HCT116 (cell line): ENCODE measurements around the gene ZNF746. TPM values are rescaled to one million over a fixed set of nuclear protein-coding genes. Genes with fewer than 3 reads are reported as not detected.

ENCODE experiments used
- ATAC-seq: fragments of 200-7000 bp; cut with Tn5 transposase; 2 replicates; pipeline ENCODE4 v1.9.1; 2020; ENCODE audit warnings: mild to moderate bottlenecking, moderate library complexity
- BruUV-seq: library from RNA; stranded (reverse); fragments of 400-500 nt; replicated peaks from 2 replicates; lab custom pipeline; 2021; lab: Mats Ljungman, UMichigan
- CTCF ChIA-PET: fragments of 300-600 bp; sonication (Branson Sonifier 250); formaldehyde crosslinking; loops from one replicate; lab custom pipeline; 2021; ENCODE audit warnings: antibody characterized with exemption; lab: Charles Lee
- POLR2A ChIA-PET: fragments of 300-600, 350-600 bp; sonication (Branson Sonifier 250); formaldehyde crosslinking; loops from one replicate; lab custom pipeline; 2021; ENCODE audit warnings: antibody characterized with exemption; lab: Charles Lee
- RAD21 ChIA-PET, 2 experiments: fragments of 300-600 bp; sonication (Branson Sonifier 250); formaldehyde crosslinking; loops; one replicate each; lab custom pipeline; 2023; ENCODE audit warnings: low total read pairs in 2 of 2; ENCODE audit not compliant: uncharacterized antibody in 2 of 2, unreplicated experiment in 2 of 2, low non-redundant PET in 1 of 2; lab: Charles Lee
- DNase-seq: peaks from one replicate; pipeline ENCODE4 v3.0.0-alpha.2; 2010; ENCODE audit warnings: low read depth, low spot score
- H2AFZ ChIP-seq: fragments of 200-600 bp; shearing (Covaris generic), sonication (generic); 2 replicates; pipeline ENCODE4 v1.6.1; 2017; ENCODE audit warnings: low read depth, mixed run types, mixed read lengths, antibody characterized with exemption, low read length; ENCODE audit not compliant: poor library complexity, severe bottlenecking
- H3K27ac ChIP-seq: 2 replicates; pipeline ENCODE4 v1.5.1; 2012; ENCODE audit warnings: low read depth, low read length
- H3K27me3 ChIP-seq: fragments of 200-600 bp; sonication (generic); 2 replicates; pipeline ENCODE4 v1.6.1; 2016; ENCODE audit warnings: mixed run types, low read length, mixed read lengths; ENCODE audit not compliant: insufficient read depth
- H3K36me3 ChIP-seq, 2 experiments: fragments of 200-500 bp in 1 of 2; fragments of 200-600 bp in 1 of 2; sonication (Bioruptor generic) in 1 of 2; sonication (generic) in 1 of 2; 2 replicates each; pipeline versions ENCODE4 v1.5.1 to v1.6.1; 2014 to 2016; ENCODE audit warnings: low read length in 2 of 2, inconsistent platforms in 1 of 2, mixed read lengths in 1 of 2, mixed run types in 1 of 2; ENCODE audit not compliant: insufficient read depth in 2 of 2, control insufficient read depth in 1 of 2
- H3K4me1 ChIP-seq, 2 experiments: fragments of 200-600 bp in 1 of 2; sonication (generic) in 1 of 2; 2 replicates each; pipeline versions ENCODE4 v1.5.1 to v1.6.1; 2012 to 2017; ENCODE audit warnings: low read length in 2 of 2, inconsistent platforms in 1 of 2, mild to moderate bottlenecking in 1 of 2, mixed read lengths in 1 of 2, mixed run types in 1 of 2, moderate library complexity in 1 of 2; ENCODE audit not compliant: insufficient read depth in 2 of 2, control insufficient read depth in 1 of 2
- H3K4me2 ChIP-seq: fragments of 200-600 bp; sonication (generic); 2 replicates; pipeline ENCODE4 v1.6.1; 2017; ENCODE audit warnings: mixed run types, low read length, mixed read lengths
- H3K4me3 ChIP-seq, 2 experiments: fragments of 200-600 bp in 1 of 2; sonication (generic) in 1 of 2; replicated peaks in 1 of 2; 2 replicates each; pipeline ENCODE4 v1.5.1; 2011 to 2016; ENCODE audit warnings: low read length in 2 of 2, control low read depth in 1 of 2, low read depth in 1 of 2, mild to moderate bottlenecking in 1 of 2, mixed read lengths in 1 of 2, mixed run types in 1 of 2
- H3K79me2 ChIP-seq: fragments of 200-600 bp; sonication (generic); 2 replicates; pipeline ENCODE4 v1.6.1; 2017; ENCODE audit warnings: mild to moderate bottlenecking, mixed run types, low read length, moderate library complexity, mixed read lengths; ENCODE audit not compliant: insufficient read depth
- H3K9ac ChIP-seq: fragments of 200-600 bp; sonication (generic); 2 replicates; pipeline ENCODE4 v1.6.1; 2016; ENCODE audit warnings: low read length, mixed read lengths
- H3K9me2 ChIP-seq: fragments of 200-600 bp; sonication (generic), shearing (Covaris generic); 2 replicates; pipeline ENCODE4 v1.6.1; 2017; ENCODE audit warnings: mixed run types, mild to moderate bottlenecking, moderate library complexity; ENCODE audit not compliant: insufficient read depth
- H3K9me3 ChIP-seq, 2 experiments: fragments of 200-500 bp in 1 of 2; fragments of 200-600 bp in 1 of 2; sonication (Bioruptor generic) in 1 of 2; sonication (generic) in 1 of 2; 2 replicates each; pipeline ENCODE4 v1.6.1; 2014 to 2017; ENCODE audit warnings: low read length in 2 of 2, mixed read lengths in 2 of 2, inconsistent platforms in 1 of 2, low read depth in 1 of 2, mild to moderate bottlenecking in 1 of 2, mixed run types in 1 of 2, moderate library complexity in 1 of 2; ENCODE audit not compliant: control insufficient read depth in 1 of 2, insufficient read depth in 1 of 2
- H4K20me1 ChIP-seq: fragments of 200-600 bp; sonication (generic), shearing (Covaris generic); 2 replicates; pipeline ENCODE4 v1.6.1; 2017; ENCODE audit warnings: mixed run types, mild to moderate bottlenecking, moderate library complexity; ENCODE audit not compliant: insufficient read depth
- CBX3 ChIP-seq: IDR thresholded peaks from 2 replicates; pipeline ENCODE4 v1.6.1; 2012; ENCODE audit warnings: low read depth
- CEBPB ChIP-seq: IDR thresholded peaks from 2 replicates; pipeline ENCODE4 v1.6.1; 2012; ENCODE audit warnings: low read depth
- EGR1 ChIP-seq: IDR thresholded peaks from 2 replicates; pipeline ENCODE4 v1.6.1; 2012; ENCODE audit warnings: low read depth
- ELF1 ChIP-seq: IDR thresholded peaks from 2 replicates; pipeline ENCODE4 v1.6.1; 2012; ENCODE audit warnings: low read depth, borderline replicate concordance
- EZH2phosphoT487 ChIP-seq: fragments of 200-600 bp; IDR thresholded peaks from 2 replicates; pipeline ENCODE4 v1.6.1; 2018; ENCODE audit warnings: antibody characterized with exemption, borderline replicate concordance
- JUND ChIP-seq: IDR thresholded peaks from 2 replicates; pipeline ENCODE4 v1.6.1; 2012
- POLR2A ChIP-seq: IDR thresholded peaks from 2 replicates; pipeline ENCODE4 v1.7.0; 2011; ENCODE audit warnings: borderline replicate concordance; ENCODE audit not compliant: insufficient read depth, insufficient read length; ENCODE audit errors: extremely low read depth
- POLR2AphosphoS5 ChIP-seq: IDR thresholded peaks from 2 replicates; pipeline ENCODE4 v1.6.1; 2011; ENCODE audit warnings: mild to moderate bottlenecking, low read depth, low read length, moderate library complexity
- RAD21 ChIP-seq: IDR thresholded peaks from 2 replicates; pipeline ENCODE4 v1.6.1; 2012; ENCODE audit warnings: low read depth, mild to moderate bottlenecking
- SIN3A ChIP-seq: IDR thresholded peaks from 2 replicates; pipeline ENCODE4 v1.6.1; 2012; ENCODE audit warnings: low read depth
- SP1 ChIP-seq: IDR thresholded peaks from 2 replicates; pipeline ENCODE4 v1.6.1; 2012; ENCODE audit warnings: low read depth
- SRF ChIP-seq: IDR thresholded peaks from 2 replicates; pipeline ENCODE4 v1.6.1; 2012; ENCODE audit warnings: low read depth
- TCF7L2 ChIP-seq: IDR thresholded peaks from 2 replicates; pipeline ENCODE4 v1.7.0; 2011; ENCODE audit warnings: borderline replicate concordance, inconsistent platforms; ENCODE audit not compliant: insufficient read depth, insufficient read length; ENCODE audit errors: extremely low read depth
- YY1 ChIP-seq: IDR thresholded peaks from 2 replicates; pipeline ENCODE4 v1.6.1; 2011; ENCODE audit warnings: low read length, low read depth, moderate library complexity, mild to moderate bottlenecking; ENCODE audit not compliant: insufficient replicate concordance; ENCODE audit errors: extremely low read depth
- ZBTB33 ChIP-seq: IDR thresholded peaks from 2 replicates; pipeline ENCODE4 v1.6.1; 2011; ENCODE audit warnings: mild to moderate bottlenecking, low read length, moderate library complexity; ENCODE audit not compliant: insufficient replicate concordance; ENCODE audit errors: extremely low read depth
- ZFX ChIP-seq: fragments of 450-650 bp; IDR thresholded peaks from 2 replicates; pipeline ENCODE4 v1.6.1; 2017
- intact Hi-C: fragments of 100-400 bp; cut with micrococcal nuclease; formaldehyde crosslinking; loops from 2 replicates; pipeline ENCODE4 v1.10.0; 2022
- total RNA-seq: library from RNA; stranded (reverse); gene quantifications from one replicate; pipeline ENCODE4 v1.2.1, GENCODE V29; 2021; ENCODE audit not compliant: unreplicated experiment
- TF ChIP-seq, protein P1 (sequence below): IDR thresholded peaks from 2 replicates; pipeline ENCODE4 v1.6.1; 2012

Gene ZNF746
- total RNA-seq, 1 experiment from 2014 or later: 18.7 TPM

DNA sequence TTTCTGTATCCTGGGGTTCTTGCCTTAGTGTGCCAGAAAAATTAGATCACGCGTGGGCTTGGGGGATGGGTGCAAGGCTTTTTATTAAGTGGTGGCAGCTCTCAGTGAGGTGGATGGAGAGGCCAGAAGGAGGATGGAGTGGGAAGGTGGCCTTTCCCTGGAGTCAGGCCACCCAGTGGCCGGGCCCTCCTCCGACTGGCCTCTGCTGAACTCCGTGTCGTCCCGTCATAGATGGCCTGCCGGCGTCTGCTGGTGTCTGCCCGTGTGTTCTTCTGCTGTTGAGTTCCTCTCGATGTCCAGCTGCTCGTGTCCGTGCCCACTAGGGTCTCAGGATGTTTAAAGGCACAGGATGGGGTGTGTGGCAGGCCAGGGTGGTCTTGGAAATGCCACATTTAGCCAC is 4.0 kb upstream of the ZNF746 start:
- TF ChIP-seq, protein P1, sequence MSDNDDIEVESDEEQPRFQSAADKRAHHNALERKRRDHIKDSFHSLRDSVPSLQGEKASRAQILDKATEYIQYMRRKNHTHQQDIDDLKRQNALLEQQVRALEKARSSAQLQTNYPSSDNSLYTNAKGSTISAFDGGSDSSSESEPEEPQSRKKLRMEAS: no peak
- TF ChIP-seq POLR2AphosphoS5 (no peak), POLR2A (no peak), CBX3 (no peak), JUND (no peak)
- Histone ChIP-seq H3K9ac (no peak overlapping the region), H3K4me2 (no peak overlapping the region), H3K27ac (no peak overlapping the region), H4K20me1 (no peaks in the 10 kb centered on the region), H3K9me3 (peaks cover 4 to 5% of the 10 kb centered on the region in 2 experiments; a peak in 1 of 4 replicates), H3K27me3 (no peaks in the 10 kb centered on the region), H2AFZ (no peak overlapping the region), H3K4me3 (no peak overlapping the region), H3K9me2 (no peaks in the 10 kb centered on the region), H3K4me1 (peaks cover 0 to 4% of the 10 kb centered on the region in 2 experiments; a peak in 1 of 4 replicates), H3K36me3 (no peaks in the 10 kb centered on the region), H3K79me2 (peaks cover 5% of the 10 kb centered on the region)
- ChIA-PET POLR2A (no interaction called here), RAD21 (no interaction called here), CTCF (no interaction called here)
- DNase-seq (no peak), ATAC-seq (no peak)
- no TSS peak for BruUV-seq
- intact Hi-C loops: no loop called here

DNA sequence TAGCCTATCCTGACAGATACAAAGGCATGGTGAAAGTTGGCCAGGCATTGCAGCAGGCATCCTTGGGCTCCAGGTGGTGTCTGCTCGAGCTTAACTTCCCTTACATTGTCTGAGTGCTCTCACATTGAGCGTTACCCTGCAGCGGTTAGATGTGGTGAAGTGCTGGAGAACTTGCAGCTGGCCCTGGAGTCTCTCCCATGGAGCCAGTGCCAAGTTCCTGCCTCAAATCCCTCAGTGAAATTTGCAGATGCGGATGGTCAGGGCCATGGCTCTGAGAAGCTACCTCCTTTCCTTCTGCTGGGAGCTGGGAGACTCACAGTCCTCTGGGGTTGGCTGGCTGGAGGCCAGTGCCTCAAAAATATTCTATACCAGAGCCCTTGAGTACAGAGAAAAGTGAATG is 3.3 kb upstream of the ZNF746 start:
- Histone ChIP-seq H3K79me2 (peaks cover 12% of the 10 kb centered on the region), H3K9me2 (no peaks in the 10 kb centered on the region), H3K27me3 (no peaks in the 10 kb centered on the region), H3K36me3 (no peaks in the 10 kb centered on the region), H3K4me3 (no peak overlapping the region), H3K4me1 (peaks cover 1 to 9% of the 10 kb centered on the region in 2 experiments), H3K4me2 (no peak overlapping the region), H3K9ac (no peak overlapping the region), H3K27ac (no peak overlapping the region), H4K20me1 (no peaks in the 10 kb centered on the region), H2AFZ (no peak overlapping the region), H3K9me3 (0 out of 4 replicates have a peak, but pooled peaks cover 0 to 5% of the 10 kb centered on the region in 2 experiments)
- no peak for DNase-seq
- ChIA-PET POLR2A (no interaction called here), CTCF (no interaction called here), RAD21 (no interaction called here)
- intact Hi-C loops: no loop called here
- BruUV-seq: no TSS peak
- ATAC-seq: no peak
- TF ChIP-seq POLR2AphosphoS5 (no peak), EZH2phosphoT487 (no peak), TCF7L2 (no peak), ZBTB33 (no peak), ZFX (no peak), EGR1 (no peak), SRF (no peak), JUND (no peak), SP1 (no peak), CBX3 (no peak), ELF1 (no peak), RAD21 (no peak), YY1 (no peak), CEBPB (no peak), POLR2A (no peak), SIN3A (no peak)
- TF ChIP-seq, protein P1: no peak
